ENCODE results near the gene GRHPR.

- TF ChIP-seq CTCF (IDR thresholded peaks at IDR 0.05) (no peak), POLR2AphosphoS5 (IDR thresholded peaks at IDR 0.05) (no peak), POLR2A (IDR thresholded peaks at IDR 0.05) (no peak)
These were observed 33.6 kb downstream of the GRHPR start for GRCh38 chr9:37455884-37456647.
